SK-N-MC (cell line): Measurements from ENCODE around the gene HRCT1.
"Not testable (repeated sequence)": the region's sequence is repeated elsewhere in the genome, so short reads cannot be mapped to it uniquely, and the experiment has no call there.

ENCODE experiments used
- DNase-seq: peaks from one replicate; pipeline ENCODE4 v3.0.0-alpha.2; 2011; ENCODE audit warnings: low read depth, low spot score
- H3K27ac ChIP-seq: fragments of 200-600 bp; sonication (generic); 2 replicates; pipeline ENCODE4 v1.5.1; 2016; ENCODE audit warnings: mixed run types
- H3K36me3 ChIP-seq: fragments of 200-600 bp; sonication (generic); 2 replicates; pipeline ENCODE4 v1.6.1; 2017; ENCODE audit warnings: antibody characterized with exemption, low read length, mixed read lengths; ENCODE audit not compliant: insufficient read depth
- H3K4me3 ChIP-seq: fragments of 200-600 bp; sonication (generic); 2 replicates; pipeline ENCODE4 v1.5.1; 2016
- H3K9ac ChIP-seq: fragments of 200-600 bp; sonication (generic); 2 replicates; pipeline ENCODE4 v1.8.0; 2017; ENCODE audit warnings: mixed run types, mixed read lengths; ENCODE audit not compliant: insufficient read length
- H3K9me3 ChIP-seq: fragments of 200-600 bp; sonication (generic); 2 replicates; pipeline ENCODE4 v1.6.1; 2017; ENCODE audit warnings: low read depth, mild to moderate bottlenecking, antibody characterized with exemption, low read length, moderate library complexity, mixed read lengths
- EZH2 ChIP-seq: fragments of 200-600 bp; sonication (generic); IDR thresholded peaks from one replicate; pipeline ENCODE4 v1.6.1; 2017; ENCODE audit warnings: antibody characterized with exemption
- FOXP2 ChIP-seq: optimal IDR thresholded peaks from 2 replicates; pipeline ENCODE3; 2011; ENCODE audit warnings: mild to moderate bottlenecking, moderate library complexity; ENCODE audit not compliant: insufficient read depth; ENCODE audit errors: extremely low read length, control extremely low read depth
- POLR2AphosphoS5 ChIP-seq: IDR thresholded peaks from 2 replicates; pipeline ENCODE4 v1.6.1; 2012; ENCODE audit warnings: mild to moderate bottlenecking, low read depth, low read length, borderline replicate concordance

The HRCT1 gene

DNA sequence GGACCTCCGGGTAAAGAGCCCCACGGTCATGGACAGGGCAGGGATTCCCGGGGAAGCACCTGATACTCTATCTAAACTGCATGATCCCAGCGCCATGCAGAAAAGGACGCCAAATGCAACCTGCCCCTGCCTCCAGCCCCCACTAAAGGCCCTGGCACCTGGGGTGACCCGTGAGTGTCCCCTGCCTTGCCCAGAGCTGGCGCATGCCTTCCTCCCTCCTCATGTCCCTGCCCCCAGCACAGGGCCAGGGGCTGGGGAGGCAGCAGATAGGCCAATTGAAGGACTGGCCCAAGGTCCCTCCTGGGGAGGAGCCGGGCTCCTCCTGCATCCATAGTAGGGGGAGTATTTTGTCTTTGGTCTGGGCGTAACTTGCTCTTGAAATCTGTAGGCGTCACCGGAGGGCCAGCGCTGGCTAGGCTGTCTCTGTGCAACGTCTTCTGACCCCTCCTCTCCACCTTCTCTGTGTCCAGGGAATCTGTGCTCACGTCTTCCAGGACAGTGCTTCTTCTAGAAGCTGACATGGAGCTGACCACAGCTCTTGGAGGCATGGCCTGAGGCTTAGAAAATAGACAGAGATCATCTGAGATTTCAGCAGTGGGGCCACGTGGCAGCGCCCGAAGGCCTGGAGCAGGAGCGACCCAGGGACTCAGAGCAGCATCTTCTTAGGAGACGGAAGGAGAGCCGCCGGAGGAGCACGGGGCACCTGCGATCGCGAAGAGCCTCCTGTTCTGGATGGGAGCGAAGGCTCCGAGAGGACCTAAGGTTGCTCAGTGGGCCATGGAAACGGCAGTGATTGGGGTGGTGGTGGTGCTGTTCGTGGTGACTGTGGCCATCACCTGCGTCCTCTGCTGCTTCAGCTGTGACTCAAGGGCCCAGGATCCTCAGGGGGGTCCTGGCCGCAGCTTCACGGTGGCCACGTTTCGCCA, 3.9 kb downstream of the HRCT1 start:
- H3K36me3 ChIP-seq, result no peaks in the 10 kb centered on the region
- no peaks in the 10 kb centered on the region for H3K9me3 ChIP-seq

GRCh38 chr9:35910613-35911359, 4.8 kb downstream of the HRCT1 start:
- DNase-seq, result peak; percentile 6
- Histone ChIP-seq H3K27ac (no peak overlapping the region), H3K9ac (no peak overlapping the region), H3K9me3 (no peaks in the 10 kb centered on the region), H3K4me3 (no peak overlapping the region), H3K36me3 (no peaks in the 10 kb centered on the region)
- TF ChIP-seq EZH2, result no peak
- TF ChIP-seq POLR2AphosphoS5, result no peak
- no peak for TF ChIP-seq FOXP2

More for the DNA sequence above, 3.9 kb downstream of the HRCT1 start:
- no peak for TF ChIP-seq POLR2AphosphoS5
- no peak for TF ChIP-seq EZH2
- TF ChIP-seq FOXP2, result no peak
- Histone ChIP-seq H3K4me3 (no peak overlapping the region), H3K27ac (no peak overlapping the region), H3K9ac (no peak overlapping the region)
- no peak for DNase-seq

- Histone ChIP-seq H3K36me3 (no peaks in the 10 kb centered on the region), H3K27ac (no peak overlapping the region), H3K4me3 (no peak overlapping the region), H3K9ac (no peak overlapping the region), H3K9me3 (no peaks in the 10 kb centered on the region)
- TF ChIP-seq FOXP2, result no peak
- no peak for TF ChIP-seq POLR2AphosphoS5
- TF ChIP-seq EZH2, result no peak
- DNase-seq, result no peak
These were observed 5.7 kb downstream of the HRCT1 start for GRCh38 chr9:35911690-35912089.

GRCh38 chr9:35912791-35913400, 6.9 kb downstream of the HRCT1 start:
- H3K27ac ChIP-seq, result no peak overlapping the region
- no peaks in the 10 kb centered on the region for H3K36me3 ChIP-seq
- TF ChIP-seq POLR2AphosphoS5 (no peak), FOXP2 (no peak), EZH2 (no peak)
- no peak for DNase-seq
- H3K9me3 ChIP-seq, result no peaks in the 10 kb centered on the region
- H3K4me3 ChIP-seq, result no peak overlapping the region
- no peak overlapping the region for H3K9ac ChIP-seq

DNA sequence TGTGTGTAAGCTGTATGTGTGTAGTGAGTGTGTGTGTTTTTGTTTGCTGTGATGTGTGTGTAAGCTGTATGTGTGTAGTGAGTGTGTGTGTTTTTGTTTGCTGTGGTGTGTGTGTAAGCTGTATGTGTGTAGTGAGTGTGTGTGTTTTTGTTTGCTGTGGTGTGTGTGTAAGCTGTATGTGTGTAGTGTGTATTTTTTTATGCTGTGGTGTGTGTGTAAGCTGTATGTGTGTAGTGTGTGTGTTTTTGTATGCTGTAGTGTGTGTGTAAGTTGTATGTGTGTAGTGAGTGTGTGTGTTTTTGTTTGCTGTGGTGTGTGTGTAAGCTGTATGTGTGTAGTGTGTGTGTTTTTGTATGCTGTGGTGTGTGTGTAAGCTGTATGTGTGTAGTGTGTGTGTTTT, 7.4 kb downstream of the HRCT1 start:
- H3K36me3 ChIP-seq, result not testable (repeated sequence)

DNA sequence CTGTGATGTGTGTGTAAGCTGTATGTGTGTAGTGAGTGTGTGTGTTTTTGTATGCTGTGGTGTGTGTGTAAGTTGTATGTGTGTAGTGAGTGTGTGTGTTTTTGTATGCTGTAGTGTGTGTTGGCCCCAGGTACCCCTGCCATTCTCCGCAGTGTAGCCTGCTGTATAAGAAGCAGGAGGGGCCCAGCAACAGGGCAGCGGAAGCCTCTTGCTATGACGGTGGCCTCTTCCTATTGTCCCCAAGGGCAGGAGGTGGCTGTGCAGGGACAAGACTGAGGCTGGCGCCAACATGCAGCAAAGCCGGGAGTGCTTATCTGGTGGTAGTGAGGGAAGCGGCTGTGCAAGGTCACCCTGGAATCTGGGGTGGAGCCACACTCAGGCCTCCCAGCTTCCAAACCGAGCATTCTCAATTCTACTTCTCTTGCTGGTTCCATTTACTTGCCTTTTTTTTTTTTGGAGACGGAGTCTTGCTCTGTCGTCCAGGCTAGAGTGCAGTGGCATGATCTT, 8.4 kb downstream of the HRCT1 start:
- Histone ChIP-seq H3K9me3 (no peaks in the 10 kb centered on the region), H3K36me3 (no peaks in the 10 kb centered on the region), H3K9ac (no peak overlapping the region), H3K27ac (no peak overlapping the region), H3K4me3 (no peak overlapping the region)
- TF ChIP-seq EZH2 (no peak), FOXP2 (no peak), POLR2AphosphoS5 (no peak)
- peak; percentile 12 for DNase-seq

More for the DNA sequence above, 7.4 kb downstream of the HRCT1 start:
- H3K27ac ChIP-seq, DNase-seq, H3K4me3 ChIP-seq, H3K9ac ChIP-seq, H3K9me3 ChIP-seq: not testable (repeated sequence)

DNA sequence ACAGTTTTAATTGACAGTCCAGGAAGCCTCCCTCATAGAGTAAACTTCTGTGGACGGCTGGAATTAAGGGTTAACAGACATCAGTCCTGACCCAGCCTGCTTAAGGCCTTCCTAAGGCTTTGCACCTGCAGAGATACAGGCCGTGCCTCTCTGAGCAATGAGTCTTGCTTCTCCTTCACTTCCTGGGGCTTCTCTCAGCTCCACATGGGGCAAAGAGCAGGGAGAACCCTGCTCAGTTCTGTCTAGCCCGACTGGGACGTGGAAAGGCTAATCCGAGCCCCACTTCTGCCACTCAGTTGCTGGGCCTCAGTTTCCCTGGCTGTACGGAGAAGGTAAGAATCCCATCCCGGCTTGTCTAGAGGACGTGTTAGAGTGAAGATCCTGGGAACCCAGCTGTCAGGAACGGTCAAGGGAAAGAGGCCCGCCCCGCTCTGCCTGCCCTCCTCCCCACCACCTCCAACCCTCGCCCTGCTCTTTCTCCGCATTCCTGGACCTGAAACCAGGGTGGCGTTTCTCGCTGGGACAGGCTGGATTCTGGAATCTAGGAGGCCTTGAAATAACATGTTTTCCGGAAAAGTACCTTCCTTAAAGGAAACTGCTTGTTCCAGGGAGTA, 9.8 kb downstream of the HRCT1 start:
- H3K9ac ChIP-seq, result no peak overlapping the region
- no peak for TF ChIP-seq FOXP2
- TF ChIP-seq POLR2AphosphoS5, result no peak
- TF ChIP-seq EZH2, result no peak
- DNase-seq, result no peak
- H3K9me3 ChIP-seq, result no peaks in the 10 kb centered on the region
- H3K27ac ChIP-seq, result no peak overlapping the region
- H3K36me3 ChIP-seq, result no peaks in the 10 kb centered on the region
- no peak overlapping the region for H3K4me3 ChIP-seq

- H3K36me3 ChIP-seq, result no peaks in the 10 kb centered on the region
- H3K9ac ChIP-seq, result no peak overlapping the region
- TF ChIP-seq POLR2AphosphoS5, result no peak
- TF ChIP-seq FOXP2, result no peak
- TF ChIP-seq EZH2, result no peak
- DNase-seq, result no peak
- no peak overlapping the region for H3K4me3 ChIP-seq
- no peaks in the 10 kb centered on the region for H3K9me3 ChIP-seq
- H3K27ac ChIP-seq, result no peak overlapping the region
These were observed 11.3 kb downstream of the HRCT1 start for GRCh38 chr9:35917261-35917660.
